Testis (tissue), 3 donors: ENCODE results near the gene RFX2. TPM values are rescaled to one million over a fixed set of nuclear protein-coding genes. Genes with fewer than 3 reads are reported as not detected.

Experiments used
- DNase-seq: peaks from one replicate; pipeline ENCODE4 v3.0.0-alpha.2; 2019
- H3K27ac ChIP-seq, 2 donors: fragments of 200-600 bp; sonication (generic); one replicate each; pipeline ENCODE4 v1.5.1; 2019
- H3K27me3 ChIP-seq: fragments of 200-600 bp; sonication (generic); one replicate; pipeline ENCODE4 v1.5.1; 2019
- H3K36me3 ChIP-seq: fragments of 200-600 bp; sonication (generic); one replicate; pipeline ENCODE4 v1.5.1; 2017; ENCODE audit warnings: low read depth; ENCODE audit errors: missing control alignments
- H3K4me1 ChIP-seq: fragments of 200-600 bp; sonication (generic); one replicate; pipeline ENCODE4 v1.5.1; 2019
- H3K4me3 ChIP-seq, 2 donors: fragments of 200-600 bp; sonication (generic); one replicate each; pipeline ENCODE4 v1.5.1; 2017 to 2019
- H3K9me3 ChIP-seq: fragments of 200-600 bp; sonication (generic); one replicate; pipeline ENCODE4 v1.5.1; 2017
- POLR2A ChIP-seq: fragments of 450-650 bp; IDR thresholded peaks from one replicate; pipeline ENCODE4 v1.6.1; 2017; ENCODE audit warnings: antibody characterized with exemption, mild to moderate bottlenecking, moderate library complexity
- WGBS, 2 donors: methylation state at CpG; one replicate each; pipeline ENCODE4 v1.1.5; 2018; 5-methylcytosine and 5-hydroxymethylcytosine counted together
- intact Hi-C: fragments of 100-400 bp; cut with DNase I; formaldehyde crosslinking; loops from one replicate; pipeline ENCODE4 v1.15.1; 2023; ENCODE audit warnings: low total_unique reads
- polyA plus RNA-seq: library from polyadenylated mRNA; stranded (reverse); fragments of 350-450 nt; fragmentation: Illumina TruSeq; extraction: RNeasy Lipid Tissue Mini Kit (QIAGEN cat#74804); gene quantifications from one replicate; pipeline ENCODE4 v1.2.3, GENCODE V29; 2014; ENCODE audit warnings: low read depth, low replicate concordance; ENCODE audit not compliant: insufficient read depth
- total RNA-seq, 2 donors: library from RNA; depleted of rRNA; stranded (reverse); fragments of >200 nt; gene quantifications; one replicate each; pipeline ENCODE4 v1.2.3, GENCODE V29; 2016
- TF ChIP-seq, protein P1 (sequence below), 3 experiments: fragments of 450-650 bp in 2 of 3; fragments of 200-600 bp in 1 of 3; sonication (generic) in 1 of 3; IDR thresholded peaks; one replicate each; pipeline ENCODE4 v1.5.1; 2016 to 2019; ENCODE audit warnings: antibody characterized with exemption in 3 of 3, mild to moderate bottlenecking in 2 of 3, moderate library complexity in 1 of 3

The RFX2 gene
- total and polyA plus RNA-seq, 3 donors from 2014 or later, result 92.9 to 197 (median 127) TPM

DNA sequence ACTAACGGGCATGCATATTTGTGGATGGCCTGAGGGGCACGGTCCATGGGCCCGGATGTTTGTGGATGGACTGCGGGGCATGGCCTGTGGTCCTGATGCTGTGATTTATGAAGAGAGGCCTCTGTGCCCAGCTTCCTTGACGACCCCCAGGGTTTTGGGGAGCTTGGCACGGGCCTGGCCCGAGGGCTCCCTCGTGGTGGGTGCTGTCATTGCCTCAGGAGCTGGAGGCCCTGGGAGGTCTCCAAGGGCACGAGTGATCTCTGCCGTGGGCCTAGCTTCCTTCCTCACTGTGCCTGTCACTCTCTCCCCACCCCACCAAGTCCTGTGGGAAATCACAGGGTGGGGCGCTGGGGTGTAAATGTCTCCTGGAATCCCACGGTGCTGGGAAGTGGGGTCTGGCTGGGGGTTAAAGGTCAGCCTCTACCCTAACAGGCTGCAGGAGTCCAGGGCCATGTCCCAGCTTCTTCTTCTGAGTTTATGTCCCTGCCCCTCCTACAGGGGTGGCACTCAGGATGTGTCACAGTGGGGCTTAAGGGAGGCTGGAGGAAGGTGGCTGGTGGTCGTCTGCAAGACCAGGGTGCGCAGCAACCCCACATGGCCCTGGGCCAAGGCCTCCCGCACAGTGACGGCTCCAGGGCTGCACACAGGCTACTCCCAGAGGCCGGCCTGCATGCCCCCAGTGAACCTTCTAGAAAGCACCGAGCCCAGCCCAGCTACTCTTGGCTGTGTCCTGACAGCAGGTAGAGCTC is 104.8 kb downstream of the RFX2 start:
- intact Hi-C loops, result no loop called here
- TF ChIP-seq, protein P1, sequence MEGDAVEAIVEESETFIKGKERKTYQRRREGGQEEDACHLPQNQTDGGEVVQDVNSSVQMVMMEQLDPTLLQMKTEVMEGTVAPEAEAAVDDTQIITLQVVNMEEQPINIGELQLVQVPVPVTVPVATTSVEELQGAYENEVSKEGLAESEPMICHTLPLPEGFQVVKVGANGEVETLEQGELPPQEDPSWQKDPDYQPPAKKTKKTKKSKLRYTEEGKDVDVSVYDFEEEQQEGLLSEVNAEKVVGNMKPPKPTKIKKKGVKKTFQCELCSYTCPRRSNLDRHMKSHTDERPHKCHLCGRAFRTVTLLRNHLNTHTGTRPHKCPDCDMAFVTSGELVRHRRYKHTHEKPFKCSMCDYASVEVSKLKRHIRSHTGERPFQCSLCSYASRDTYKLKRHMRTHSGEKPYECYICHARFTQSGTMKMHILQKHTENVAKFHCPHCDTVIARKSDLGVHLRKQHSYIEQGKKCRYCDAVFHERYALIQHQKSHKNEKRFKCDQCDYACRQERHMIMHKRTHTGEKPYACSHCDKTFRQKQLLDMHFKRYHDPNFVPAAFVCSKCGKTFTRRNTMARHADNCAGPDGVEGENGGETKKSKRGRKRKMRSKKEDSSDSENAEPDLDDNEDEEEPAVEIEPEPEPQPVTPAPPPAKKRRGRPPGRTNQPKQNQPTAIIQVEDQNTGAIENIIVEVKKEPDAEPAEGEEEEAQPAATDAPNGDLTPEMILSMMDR (IDR thresholded peaks at IDR 0.05), result no peak
- no peak for TF ChIP-seq POLR2A
- H3K4me1 ChIP-seq, result peaks cover 11% of the 10 kb centered on the region
- H3K4me3 ChIP-seq, result no peak overlapping the region
- 91 to 92% methylated on average over 16 to 17 of the region's 18 CpGs for WGBS, 2 donors
- H3K36me3 ChIP-seq, result no peaks in the 10 kb centered on the region
- H3K9me3 ChIP-seq, result no peaks in the 10 kb centered on the region
- no peak overlapping the region for H3K27ac ChIP-seq
- no peaks in the 10 kb centered on the region for H3K27me3 ChIP-seq
- DNase-seq, result no peak

DNA sequence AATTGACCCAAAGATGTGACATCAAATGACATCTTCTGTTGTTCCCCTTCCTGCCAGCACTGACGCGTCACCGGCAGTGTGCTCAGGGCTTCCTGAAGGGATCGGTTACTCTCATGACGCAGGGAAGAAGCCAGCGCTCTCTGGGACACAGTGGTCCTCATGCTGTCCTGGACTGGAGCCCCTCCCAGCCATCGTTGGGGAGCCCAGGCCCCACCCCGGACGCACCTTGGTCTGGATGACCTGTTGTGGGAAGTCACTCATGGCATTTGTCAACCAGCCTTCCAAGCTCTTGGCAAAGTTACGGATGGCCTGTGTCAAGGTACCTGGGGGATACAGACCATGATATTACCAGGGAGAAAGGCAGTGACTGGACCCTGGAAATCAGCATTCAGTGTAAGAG is 106.3 kb downstream of the RFX2 start:
- Histone ChIP-seq H3K4me3 (no peak overlapping the region), H3K27ac (no peak overlapping the region), H3K9me3 (no peaks in the 10 kb centered on the region), H3K27me3 (no peaks in the 10 kb centered on the region), H3K4me1 (peaks cover 11% of the 10 kb centered on the region), H3K36me3 (no peaks in the 10 kb centered on the region)
- 86% methylated on average over 10 of the region's 10 CpGs for WGBS, 2 donors
- TF ChIP-seq, protein P1 (IDR thresholded peaks at IDR 0.05), result no peak
- no peak for TF ChIP-seq POLR2A
- intact Hi-C loops, result no loop called here
- DNase-seq, result no peak

DNA sequence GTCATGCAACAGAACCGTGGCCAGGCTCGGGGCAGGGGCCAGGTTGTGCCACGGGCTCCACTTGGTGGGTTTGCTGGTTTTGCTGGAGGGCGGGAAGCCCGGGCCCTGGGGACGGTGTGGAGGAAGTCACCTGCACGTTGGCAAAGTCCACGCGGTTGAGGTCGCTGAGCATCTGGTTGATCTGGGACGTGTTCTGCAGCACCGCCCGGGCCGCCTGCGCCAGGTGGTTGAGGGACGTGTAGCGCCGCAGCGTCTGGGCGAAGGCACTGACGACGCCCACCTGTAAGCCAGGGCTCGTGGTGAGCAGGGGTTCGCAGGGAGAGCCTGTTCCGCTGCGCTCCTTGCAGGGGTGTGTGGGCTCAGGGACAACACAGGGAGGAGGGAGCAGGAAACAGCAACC is 107.7 kb downstream of the RFX2 start:
- H3K36me3 ChIP-seq, result no peaks in the 10 kb centered on the region
- H3K4me1 ChIP-seq, result peaks cover 11% of the 10 kb centered on the region
- no peak overlapping the region for H3K4me3 ChIP-seq
- intact Hi-C loops, result no loop called here
- H3K27ac ChIP-seq, result no peak overlapping the region
- TF ChIP-seq, protein P1 (IDR thresholded peaks at IDR 0.05), result no peak
- no peak for TF ChIP-seq POLR2A
- no peaks in the 10 kb centered on the region for H3K27me3 ChIP-seq
- 96 to 97% methylated on average over 8 to 26 of the region's 26 CpGs for WGBS, 2 donors
- no peak for DNase-seq
- no peaks in the 10 kb centered on the region for H3K9me3 ChIP-seq

DNA sequence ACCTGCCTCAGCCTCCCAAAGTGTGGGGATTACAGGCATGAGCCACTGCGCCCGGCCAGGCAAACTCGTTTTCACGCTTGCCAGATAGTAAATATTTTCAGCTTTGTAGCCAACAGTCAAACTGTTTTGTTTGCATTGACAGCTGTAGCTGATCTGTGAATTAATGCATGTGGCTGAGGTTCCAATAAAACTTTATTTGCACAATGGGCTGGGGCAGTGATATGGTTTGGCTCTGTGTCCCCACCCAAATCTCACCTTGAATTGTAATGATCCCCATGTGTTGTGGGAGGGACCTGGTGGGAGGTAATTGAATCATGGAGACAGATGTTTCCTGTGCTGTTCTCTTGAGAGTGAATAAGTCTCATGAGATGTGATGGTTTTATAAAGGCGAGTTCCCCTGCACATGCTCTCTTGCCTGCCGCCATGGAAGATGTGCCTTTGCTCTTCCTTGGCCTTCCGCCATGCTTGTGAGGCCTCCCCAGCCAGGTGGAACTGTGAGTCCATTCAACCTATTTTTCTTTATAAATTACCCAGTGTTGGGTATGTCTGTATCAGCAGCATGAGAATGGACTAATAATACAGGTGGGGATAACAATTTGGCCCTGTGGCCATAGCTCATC is 110.0 kb downstream of the RFX2 start:
- DNase-seq, result no peak
- no peak overlapping the region for H3K4me3 ChIP-seq
- intact Hi-C loops, result no loop called here
- 96 to 99% methylated on average over 7 of the region's 7 CpGs for WGBS, 2 donors
- H3K9me3 ChIP-seq, result no peaks in the 10 kb centered on the region
- no peaks in the 10 kb centered on the region for H3K27me3 ChIP-seq
- H3K27ac ChIP-seq, result no peak overlapping the region
- H3K4me1 ChIP-seq, result peaks cover 21% of the 10 kb centered on the region
- TF ChIP-seq, protein P1 (IDR thresholded peaks at IDR 0.05), result no peak
- TF ChIP-seq POLR2A, result no peak
- H3K36me3 ChIP-seq, result no peaks in the 10 kb centered on the region

DNA sequence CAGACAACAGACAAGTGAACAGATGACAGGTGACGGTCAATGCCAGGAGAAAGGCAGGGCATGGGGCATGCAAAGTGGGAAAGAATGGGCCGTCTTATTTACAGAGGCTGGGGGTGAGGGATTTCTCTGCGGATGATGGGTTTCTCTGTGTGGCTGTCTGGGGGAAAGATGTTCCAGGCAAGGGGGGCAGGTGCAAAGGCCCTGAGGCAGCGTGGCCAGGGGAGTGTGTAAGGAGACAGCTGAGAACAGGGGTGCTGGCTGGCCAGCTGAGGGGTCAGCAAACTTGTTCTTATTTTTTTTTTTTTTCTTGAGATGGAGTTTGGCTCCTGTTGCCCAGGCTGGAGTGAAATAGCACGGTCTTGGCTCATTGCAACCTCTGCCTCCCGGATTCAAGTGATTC is 110.6 kb downstream of the RFX2 start:
- no peaks in the 10 kb centered on the region for H3K27me3 ChIP-seq
- no peak for DNase-seq
- TF ChIP-seq, protein P1 (IDR thresholded peaks at IDR 0.05), result no peak
- intact Hi-C loops, result no loop called here
- H3K4me3 ChIP-seq, result no peak overlapping the region
- no peak overlapping the region for H3K27ac ChIP-seq
- peaks cover 21% of the 10 kb centered on the region for H3K4me1 ChIP-seq
- 94 to 95% methylated on average over 6 of the region's 6 CpGs for WGBS, 2 donors
- H3K9me3 ChIP-seq, result no peaks in the 10 kb centered on the region
- H3K36me3 ChIP-seq, result no peaks in the 10 kb centered on the region
